ENCODE results near the gene BMERB1.

BMERB1 gene

DNA sequence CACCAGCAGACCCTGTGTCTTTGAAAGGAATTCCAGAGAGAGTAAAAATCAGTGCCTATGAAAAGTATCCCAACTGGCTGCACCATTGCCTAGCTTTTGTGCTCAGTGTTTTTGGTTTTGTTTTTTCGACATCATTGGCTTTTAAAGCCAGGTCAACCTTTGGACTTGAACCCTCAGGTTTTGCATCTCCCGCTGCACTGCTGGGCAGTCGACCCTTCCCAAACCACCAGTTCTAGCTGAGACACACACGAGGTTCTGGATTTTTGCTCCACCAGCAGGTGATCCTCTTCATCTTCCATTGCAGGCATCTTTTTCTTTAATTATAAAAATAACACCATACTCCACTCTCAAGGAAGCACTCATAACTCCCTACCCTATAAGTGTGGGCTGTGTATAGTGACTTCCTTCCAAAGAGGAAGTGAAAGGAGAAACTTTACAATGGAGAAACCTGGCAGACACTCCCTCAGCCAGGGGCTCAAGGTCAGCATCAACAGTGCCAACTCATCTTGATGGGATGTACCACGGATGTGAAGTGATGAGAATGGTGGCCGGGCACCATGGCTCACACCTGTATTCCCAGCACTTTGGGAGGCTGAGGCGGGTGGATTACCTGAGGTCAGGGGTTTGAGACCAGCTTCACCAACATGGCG is 57.8 kb downstream of the BMERB1 start:
- no peak overlapping the region for H3K4me3 ChIP-seq (ENCODE audit: low read depth in 1 of 2, low read length in 1 of 2)
- H3K36me3 ChIP-seq = no peaks in the 10 kb centered on the region
- no peak overlapping the region for H3K27ac ChIP-seq
- TF ChIP-seq, protein P1, sequence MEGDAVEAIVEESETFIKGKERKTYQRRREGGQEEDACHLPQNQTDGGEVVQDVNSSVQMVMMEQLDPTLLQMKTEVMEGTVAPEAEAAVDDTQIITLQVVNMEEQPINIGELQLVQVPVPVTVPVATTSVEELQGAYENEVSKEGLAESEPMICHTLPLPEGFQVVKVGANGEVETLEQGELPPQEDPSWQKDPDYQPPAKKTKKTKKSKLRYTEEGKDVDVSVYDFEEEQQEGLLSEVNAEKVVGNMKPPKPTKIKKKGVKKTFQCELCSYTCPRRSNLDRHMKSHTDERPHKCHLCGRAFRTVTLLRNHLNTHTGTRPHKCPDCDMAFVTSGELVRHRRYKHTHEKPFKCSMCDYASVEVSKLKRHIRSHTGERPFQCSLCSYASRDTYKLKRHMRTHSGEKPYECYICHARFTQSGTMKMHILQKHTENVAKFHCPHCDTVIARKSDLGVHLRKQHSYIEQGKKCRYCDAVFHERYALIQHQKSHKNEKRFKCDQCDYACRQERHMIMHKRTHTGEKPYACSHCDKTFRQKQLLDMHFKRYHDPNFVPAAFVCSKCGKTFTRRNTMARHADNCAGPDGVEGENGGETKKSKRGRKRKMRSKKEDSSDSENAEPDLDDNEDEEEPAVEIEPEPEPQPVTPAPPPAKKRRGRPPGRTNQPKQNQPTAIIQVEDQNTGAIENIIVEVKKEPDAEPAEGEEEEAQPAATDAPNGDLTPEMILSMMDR (IDR thresholded peaks at IDR 0.05) = no peak
- H3K9me3 ChIP-seq = no peaks in the 10 kb centered on the region
- no peaks in the 10 kb centered on the region for H3K4me1 ChIP-seq (ENCODE audit: control insufficient read depth in 1 of 2, insufficient read depth in 1 of 2, low read depth in 1 of 2, low read length in 1 of 2)
- no peaks in the 10 kb centered on the region for H3K27me3 ChIP-seq

DNA sequence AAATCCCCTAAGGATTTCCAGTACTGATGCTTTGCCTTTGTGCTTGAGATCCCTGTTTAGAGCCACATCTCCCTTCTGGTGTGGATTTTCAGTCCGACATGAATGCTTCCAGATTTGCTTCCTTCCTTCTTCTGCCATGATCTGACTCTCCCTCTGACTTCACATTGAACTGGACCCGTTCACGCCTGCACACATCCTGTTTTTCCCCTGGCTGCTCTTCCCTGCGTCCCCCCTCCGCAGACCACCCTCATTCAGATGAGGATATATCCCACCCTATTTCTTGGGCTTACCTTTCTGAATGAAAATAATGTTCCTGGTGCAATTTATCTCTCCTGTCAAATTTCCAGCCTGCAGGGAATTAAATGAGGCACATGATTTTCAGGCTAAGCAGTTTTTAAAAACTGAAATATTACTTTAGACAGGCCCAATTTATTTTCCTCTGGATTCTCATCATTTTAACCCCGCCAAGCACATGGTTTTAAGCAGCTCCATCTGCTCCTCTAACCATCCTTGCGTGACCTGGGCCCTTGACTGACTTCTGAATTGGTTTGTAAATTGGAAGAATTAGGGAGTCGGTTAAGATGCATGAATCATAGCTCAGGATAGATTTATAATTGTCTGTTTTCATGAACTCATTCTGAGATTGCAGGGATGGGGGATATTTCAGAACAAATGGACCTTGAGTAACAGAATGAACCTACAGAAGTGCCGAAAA is 59.2 kb downstream of the BMERB1 start:
- Histone ChIP-seq H3K27ac (no peak overlapping the region), H3K36me3 (no peaks in the 10 kb centered on the region), H3K9me3 (no peaks in the 10 kb centered on the region), H3K4me1 (ENCODE audit: control insufficient read depth in 1 of 2, insufficient read depth in 1 of 2, low read depth in 1 of 2, low read length in 1 of 2) (no peaks in the 10 kb centered on the region), H3K27me3 (no peaks in the 10 kb centered on the region), H3K4me3 (ENCODE audit: low read depth in 1 of 2, low read length in 1 of 2) (no peak overlapping the region)
- TF ChIP-seq, protein P1 (IDR thresholded peaks at IDR 0.05) = no peak

DNA sequence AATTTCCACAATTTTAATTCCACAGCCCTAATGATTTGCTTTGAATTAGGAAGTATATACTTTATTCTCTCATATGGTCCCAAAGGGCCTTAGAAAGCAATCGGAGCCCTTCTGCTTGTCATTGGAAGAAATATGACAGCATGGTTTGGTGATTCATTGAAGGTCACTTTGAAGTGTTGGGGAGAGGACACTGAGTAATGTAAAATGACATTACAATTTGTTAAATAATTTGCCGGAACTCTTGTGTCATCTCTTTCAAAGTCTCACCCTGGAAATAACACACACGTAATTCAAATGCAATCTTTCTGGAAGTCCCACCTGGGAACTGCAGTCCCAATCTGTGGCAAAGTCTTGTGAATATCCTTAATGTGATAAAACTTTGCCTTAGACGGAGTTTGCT is 59.8 kb downstream of the BMERB1 start:
- no peak overlapping the region for H3K27ac ChIP-seq

DNA sequence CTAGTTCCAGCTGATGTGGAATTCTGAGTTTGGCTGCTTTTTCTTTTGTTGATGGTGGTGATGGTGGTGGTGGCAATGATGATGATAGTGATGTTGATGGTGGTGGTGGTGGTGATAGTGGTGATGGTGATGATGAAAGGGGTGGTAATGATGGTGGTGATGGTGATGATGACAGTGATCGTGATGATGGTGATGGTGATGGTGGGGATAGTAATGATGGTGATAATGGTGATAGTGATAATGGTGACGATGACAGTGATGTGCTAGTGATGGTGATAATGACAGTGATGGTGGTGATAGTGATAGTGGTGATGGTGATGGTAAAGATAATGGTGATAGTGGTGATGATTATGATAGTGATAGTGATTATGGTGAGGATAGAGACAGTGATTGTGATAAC is 61.5 kb downstream of the BMERB1 start:
- Histone ChIP-seq H3K4me1 (ENCODE audit: control insufficient read depth in 1 of 2, insufficient read depth in 1 of 2, low read depth in 1 of 2, low read length in 1 of 2) (no peaks in the 10 kb centered on the region), H3K36me3 (no peaks in the 10 kb centered on the region), H3K27ac (no peak overlapping the region), H3K27me3 (no peaks in the 10 kb centered on the region), H3K9me3 (no peaks in the 10 kb centered on the region), H3K4me3 (ENCODE audit: low read depth in 1 of 2, low read length in 1 of 2) (no peak overlapping the region)
- TF ChIP-seq, protein P1 (IDR thresholded peaks at IDR 0.05) = no peak

More for the DNA sequence above, 59.8 kb downstream of the BMERB1 start:
- H3K36me3 ChIP-seq = no peaks in the 10 kb centered on the region
- TF ChIP-seq, protein P1 (IDR thresholded peaks at IDR 0.05) = no peak
- H3K4me3 ChIP-seq (ENCODE audit: low read depth in 1 of 2, low read length in 1 of 2) = no peak overlapping the region
- no peaks in the 10 kb centered on the region for H3K27me3 ChIP-seq
- no peaks in the 10 kb centered on the region for H3K4me1 ChIP-seq (ENCODE audit: control insufficient read depth in 1 of 2, insufficient read depth in 1 of 2, low read depth in 1 of 2, low read length in 1 of 2)
- H3K9me3 ChIP-seq = no peaks in the 10 kb centered on the region

DNA sequence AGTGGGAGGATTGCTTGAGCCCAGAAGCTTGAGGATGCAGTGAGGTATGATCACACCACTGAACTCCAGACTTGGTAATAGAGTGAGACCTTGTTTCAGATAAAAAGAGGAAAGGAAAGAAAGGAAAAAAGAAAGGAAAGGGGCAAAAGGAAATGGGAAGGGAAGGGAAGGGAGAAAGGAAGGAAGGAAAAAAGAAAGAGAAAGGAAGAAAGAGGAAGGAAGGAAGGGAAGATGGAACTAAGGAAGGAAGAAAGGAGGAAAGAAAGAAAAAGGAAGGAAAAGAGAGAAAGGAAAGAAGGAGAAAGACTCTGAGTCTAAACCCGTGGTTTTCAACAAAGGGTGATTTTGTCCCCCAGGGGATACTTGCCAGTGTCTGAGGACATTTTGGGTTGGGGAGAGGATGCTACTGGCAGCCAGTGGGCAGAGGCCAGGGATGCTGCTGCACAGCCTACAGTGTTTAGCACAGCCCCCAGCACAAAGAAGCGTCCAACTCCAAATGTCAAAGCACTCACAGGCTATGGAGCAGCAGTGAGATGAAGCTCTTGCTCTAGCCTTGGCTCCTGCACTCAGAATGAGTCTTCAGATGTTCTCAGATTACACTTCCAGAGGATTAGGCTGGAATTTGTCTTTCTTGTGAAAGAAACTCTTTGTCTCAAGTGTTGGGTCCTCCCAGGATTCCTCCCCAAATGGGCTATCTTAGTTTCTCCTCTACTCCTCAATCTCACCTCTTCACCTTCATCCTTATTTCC is 64.2 kb downstream of the BMERB1 start:
- Histone ChIP-seq H3K36me3 (no peaks in the 10 kb centered on the region), H3K9me3 (no peaks in the 10 kb centered on the region), H3K4me3 (ENCODE audit: low read depth in 1 of 2, low read length in 1 of 2) (no peak overlapping the region), H3K27me3 (no peaks in the 10 kb centered on the region), H3K4me1 (ENCODE audit: control insufficient read depth in 1 of 2, insufficient read depth in 1 of 2, low read depth in 1 of 2, low read length in 1 of 2) (no peaks in the 10 kb centered on the region), H3K27ac (no peak overlapping the region)
- TF ChIP-seq, protein P1 (IDR thresholded peaks at IDR 0.05) = no peak
